GM18517 (cell line): ENCODE measurements around the gene FER1L5.

Experiments
- ATAC-seq: cut with Tn5 transposase; IDR thresholded peaks from one replicate; pipeline ENCODE4 v1.9.1; 2021; ENCODE audit warnings: mild to moderate bottlenecking, moderate library complexity; ENCODE audit not compliant: unreplicated experiment

The FER1L5 gene

DNA sequence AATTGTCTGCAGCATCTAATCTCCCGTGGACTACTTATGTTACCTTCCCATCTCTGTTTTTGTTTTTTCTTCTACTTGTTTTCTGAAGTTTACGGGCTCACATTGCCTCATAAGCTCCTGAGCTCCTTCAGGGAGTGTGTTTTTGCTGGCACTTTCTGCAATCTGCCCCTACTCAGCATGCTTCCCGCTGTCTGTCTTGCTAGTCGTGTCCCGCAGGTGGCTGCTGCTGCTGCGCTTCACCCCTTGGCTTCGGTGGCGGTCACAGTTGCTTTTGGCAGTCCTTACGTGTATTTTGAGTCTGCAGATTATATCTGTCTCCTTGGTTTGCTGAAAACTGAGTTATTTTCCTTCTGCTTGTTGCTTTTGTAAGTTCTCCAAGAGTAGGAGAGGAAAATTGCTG lies 37.3 kb downstream of the FER1L5 start:
- ATAC-seq, result no peak

DNA sequence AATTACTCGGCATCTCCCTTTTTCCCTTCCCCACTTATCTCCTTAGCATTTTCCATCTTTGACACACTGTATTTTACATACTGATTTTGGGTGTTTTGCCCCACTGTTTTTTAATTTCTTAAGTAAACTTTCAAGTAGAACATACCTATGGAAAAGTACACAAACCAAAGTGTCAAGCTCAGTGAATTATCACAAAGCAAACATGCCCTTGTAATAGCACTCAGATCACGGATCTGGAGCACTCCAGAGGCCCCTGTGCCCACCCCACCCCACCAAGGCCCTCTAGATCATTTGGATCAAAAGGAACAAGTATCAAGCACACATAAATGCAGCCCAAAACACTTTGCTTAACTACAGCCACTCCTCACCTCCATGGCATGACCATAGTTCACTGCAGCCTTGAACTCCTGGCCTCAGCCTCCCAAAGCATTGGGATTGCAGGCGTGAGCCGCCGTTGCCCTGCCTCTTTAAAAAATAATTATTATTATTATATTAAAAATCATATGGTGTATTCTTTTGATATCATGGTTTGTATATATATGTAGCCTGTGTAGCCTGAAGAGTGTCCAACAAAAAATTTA lies 38.1 kb downstream of the FER1L5 start:
- no peak for ATAC-seq

DNA sequence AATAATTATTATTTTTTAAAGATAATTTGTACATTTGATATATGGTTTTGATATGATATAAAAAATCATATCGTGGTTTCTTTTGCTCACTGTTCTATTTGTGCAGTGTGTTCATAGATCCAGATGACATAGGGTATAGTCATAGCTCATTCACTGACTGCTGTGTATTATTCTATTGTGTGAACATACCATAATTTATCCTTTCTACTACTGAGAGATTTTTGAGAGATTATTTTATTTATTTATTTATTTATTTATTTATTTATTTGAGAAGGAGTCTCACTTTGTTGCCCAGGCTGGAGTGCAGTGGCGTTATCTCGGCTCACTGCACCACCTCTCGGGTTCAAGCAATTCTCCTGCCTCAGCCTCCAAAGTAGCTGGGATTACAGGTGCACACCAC lies 39.0 kb downstream of the FER1L5 start:
- ATAC-seq, result no peak

DNA sequence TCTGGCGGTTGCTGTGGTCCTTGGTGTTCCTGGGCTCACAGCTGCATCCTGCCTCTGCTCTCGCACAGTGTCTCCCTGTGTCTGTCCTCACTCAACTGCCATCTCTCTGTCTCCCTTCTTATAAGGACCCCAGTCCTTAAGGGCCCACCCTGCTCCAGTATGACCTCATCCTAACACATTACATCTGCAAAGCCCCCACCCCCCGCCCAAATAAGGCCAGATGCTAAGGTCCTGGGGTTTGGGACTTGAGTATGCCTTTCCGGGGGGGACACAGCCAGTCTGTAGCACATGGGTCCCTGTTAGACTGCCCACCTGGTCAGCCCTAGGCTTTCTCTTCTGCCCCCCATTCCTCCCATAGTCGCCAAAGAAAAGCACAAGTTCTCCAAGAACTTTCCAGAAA lies 40.7 kb downstream of the FER1L5 start:
- no peak for ATAC-seq

DNA sequence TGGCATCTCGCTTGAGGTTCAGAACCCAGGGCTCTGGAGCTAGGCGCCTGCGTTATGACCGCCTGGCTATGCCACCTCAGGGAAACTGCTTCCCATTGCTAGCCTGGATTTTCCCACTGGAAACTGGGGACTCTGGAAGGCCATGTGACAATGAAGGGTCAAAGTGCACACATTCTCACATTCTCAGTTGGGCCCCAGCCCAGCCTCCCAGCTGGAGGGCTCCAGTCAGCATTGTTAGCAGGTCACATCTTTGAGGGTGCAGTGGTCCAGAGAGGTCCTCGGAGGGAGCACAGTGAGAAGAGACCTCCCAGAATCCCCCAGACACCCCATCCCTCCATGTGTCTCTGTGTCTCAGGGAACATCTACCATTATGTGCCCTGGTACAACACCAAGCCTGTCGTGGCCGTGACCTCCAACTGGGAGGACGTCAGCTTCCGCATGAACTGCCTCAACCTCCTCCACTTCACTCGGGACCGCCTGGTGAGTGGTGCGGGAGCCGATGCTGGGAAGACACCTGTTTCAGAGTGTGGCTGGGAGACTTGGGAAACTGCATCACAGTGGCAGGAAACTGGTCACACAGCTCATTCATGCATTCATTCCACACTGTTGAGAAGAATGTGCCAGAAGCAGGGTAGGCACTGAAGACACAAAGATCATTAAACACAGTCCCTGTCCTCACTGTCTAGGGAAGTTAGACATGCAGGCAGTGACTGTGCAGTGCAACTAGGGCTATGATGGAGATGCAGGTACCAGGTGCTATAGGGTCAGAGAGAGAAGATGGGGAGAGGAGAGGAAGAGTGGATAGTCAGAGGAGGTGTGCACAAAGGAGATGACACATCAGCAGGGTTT lies 41.6 kb downstream of the FER1L5 start:
- ATAC-seq, result no peak

DNA sequence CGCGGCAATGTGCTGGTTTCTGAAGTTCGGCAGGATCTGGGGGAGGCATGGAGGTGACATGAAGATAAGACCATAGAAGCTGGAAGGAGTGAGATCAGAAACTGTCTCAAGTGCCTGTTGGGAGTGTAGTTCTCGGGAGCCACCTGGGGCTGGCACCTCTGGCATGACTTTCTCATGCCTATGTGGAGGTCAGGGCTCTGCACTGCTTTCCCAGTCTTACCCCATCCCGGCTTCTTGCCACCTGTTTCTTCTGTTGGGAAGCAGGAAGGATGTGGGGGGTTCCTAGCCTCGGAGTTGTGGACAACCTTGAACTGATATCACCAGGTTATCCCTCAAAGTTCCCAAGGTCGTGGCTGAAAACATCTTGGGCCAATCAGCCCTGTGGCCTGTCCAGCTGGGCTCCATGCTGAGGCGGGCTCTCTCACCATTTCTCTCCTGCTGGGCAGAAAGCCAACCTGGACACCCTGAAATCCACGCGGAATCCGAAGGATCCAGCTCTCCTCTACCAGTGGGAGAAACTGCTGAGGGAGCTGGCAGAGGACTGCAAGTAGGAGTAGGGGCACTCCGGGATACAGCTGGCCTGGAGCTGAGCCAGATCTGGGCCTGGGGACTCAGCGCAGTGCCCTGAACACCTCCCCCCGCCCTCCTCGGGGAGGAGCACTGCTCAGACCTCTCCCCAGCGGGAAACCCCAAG lies 42.5 kb downstream of the FER1L5 start:
- ATAC-seq, result no peak

DNA sequence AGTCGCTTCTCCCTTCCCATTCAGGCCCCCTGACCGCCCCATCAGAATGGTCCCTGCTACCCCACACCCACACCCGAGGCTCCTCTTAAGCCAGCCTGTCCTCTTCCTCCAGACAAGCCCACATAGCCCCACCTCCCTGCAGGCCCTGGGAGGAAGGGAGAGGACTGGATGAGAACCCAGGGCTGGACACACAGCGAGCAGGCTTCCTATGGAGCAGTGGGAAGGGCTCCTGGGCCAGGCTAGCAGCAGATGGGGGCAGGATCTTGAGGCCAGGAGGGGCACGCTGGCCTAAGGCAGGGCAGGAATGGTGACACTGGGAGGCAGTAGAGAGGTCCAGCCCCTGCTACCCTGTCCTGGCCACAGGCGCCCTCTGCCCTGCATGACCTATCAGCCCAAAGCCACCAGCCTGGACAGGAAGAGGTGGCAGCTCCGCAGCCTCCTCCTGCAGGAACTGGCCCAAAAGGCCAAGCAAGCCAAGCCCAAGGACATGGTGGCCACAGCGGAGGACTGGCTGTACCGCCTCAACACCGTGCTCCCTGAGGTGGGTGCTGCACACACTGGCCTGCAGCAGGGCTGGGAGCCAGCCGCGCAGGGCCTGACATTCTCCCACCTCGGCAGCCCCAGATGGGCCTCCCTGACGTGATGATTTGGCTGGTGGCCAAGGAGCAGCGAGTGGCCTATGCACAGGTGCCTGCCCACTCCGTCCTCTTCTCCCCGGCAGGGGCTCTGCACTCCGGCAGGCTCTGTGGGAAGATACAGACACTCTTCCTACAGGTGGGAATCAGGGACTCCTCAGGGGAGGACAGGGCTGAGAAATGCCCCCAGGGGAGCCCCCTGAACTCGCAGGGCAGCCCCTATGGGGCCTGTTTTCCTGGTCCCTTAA lies 43.3 kb downstream of the FER1L5 start:
- ATAC-seq, result no peak

DNA sequence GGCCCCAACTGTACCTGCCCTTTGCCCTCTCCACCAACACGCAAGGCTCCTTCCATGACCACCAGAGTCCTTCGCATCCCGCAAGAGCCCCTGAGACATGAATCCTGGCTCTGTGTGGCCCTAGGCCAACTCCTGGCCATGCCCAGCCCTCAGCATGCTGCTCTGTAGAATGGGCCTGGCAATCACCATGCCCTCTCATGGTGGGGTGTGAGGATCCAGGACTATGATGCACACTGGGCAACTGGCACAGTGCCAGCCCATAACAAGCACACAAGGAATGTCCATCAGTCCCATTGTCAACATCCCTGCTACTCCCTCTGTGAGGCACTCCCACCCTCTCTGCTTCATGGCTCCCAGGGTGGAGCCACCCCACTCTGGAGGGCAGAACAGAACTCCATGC lies 44.7 kb downstream of the FER1L5 start:
- ATAC-seq, result no peak

DNA sequence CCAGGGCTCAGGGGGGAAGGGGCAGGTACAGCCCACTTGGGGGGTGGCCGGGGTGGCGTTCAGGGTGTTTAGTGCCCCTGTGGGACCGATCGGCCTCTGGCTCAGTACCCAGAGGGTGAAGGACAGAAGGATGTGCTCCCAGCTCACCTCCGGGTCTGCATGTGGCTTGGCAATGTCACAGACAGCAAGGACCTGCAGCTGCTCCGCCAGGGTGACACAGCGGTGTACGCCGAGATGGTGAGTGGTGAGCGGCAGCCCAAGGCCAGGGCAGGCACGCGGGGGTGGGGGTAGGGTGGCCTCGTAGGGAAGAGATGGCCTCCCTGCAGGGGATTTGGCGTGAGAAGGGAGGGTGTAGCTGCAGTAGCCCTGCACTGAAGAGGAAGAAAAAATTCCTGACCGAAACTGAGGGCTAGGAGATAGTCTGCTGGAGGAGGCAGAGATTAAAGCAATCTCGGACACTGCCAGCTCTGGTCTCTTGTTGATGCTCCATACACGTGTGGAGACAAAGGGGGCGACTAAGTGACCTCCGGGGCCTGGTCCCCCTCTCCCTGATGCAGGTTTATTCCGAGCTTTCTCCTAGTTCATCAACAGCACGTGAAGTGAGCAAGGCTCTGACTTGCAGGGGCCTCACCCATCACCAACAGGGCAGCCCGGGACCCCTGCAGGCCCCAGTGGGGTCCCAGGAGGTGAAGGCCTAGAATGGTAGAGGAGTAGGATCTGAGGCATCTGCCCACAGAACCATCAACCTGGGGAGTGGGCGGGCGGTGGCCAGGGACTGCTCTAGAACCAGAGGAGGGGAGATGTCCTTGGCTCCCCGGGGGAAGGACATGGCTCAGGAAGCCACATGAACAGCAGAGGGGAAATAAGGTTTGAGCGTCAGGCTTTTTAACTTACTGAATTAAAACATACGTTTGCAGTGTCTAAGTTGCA lies 45.4 kb downstream of the FER1L5 start:
- no peak for ATAC-seq

DNA sequence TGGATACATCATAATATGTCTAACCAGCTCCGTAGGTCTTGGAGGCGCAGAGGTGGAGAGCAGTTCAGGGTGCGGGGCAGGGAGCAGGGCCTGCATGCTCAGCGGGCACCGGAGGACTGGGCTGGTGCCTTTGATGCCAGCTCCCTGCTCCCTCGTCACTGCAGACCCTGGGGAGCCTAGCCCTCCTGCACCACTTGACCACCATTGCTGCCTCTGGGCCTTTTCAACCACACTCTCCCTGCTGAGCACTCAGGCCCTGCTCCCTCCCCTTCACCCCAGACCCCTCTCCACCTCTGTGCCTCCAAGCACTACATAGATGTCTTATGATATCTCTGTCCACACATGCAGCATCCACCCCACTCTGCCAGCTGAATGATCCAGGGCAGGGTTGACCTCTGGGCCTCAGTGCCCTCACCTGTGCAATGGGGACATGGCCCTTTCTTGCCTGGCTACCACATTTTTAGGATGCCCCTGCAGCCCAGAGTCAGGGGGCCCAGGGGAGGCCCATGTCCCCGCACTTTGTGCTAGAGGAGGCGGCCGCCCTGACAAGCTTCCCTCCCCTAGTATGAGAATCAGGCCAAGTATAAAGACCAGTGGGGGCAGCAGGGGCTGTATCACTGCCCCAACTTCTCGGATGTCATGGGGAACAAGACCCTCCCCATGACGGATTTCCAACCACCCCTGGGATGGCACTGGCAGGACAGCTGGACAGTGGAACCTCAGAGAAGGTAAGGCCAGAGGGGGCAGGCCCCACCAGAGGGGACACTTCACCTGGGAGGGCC lies 46.3 kb downstream of the FER1L5 start:
- ATAC-seq, result no peak

DNA sequence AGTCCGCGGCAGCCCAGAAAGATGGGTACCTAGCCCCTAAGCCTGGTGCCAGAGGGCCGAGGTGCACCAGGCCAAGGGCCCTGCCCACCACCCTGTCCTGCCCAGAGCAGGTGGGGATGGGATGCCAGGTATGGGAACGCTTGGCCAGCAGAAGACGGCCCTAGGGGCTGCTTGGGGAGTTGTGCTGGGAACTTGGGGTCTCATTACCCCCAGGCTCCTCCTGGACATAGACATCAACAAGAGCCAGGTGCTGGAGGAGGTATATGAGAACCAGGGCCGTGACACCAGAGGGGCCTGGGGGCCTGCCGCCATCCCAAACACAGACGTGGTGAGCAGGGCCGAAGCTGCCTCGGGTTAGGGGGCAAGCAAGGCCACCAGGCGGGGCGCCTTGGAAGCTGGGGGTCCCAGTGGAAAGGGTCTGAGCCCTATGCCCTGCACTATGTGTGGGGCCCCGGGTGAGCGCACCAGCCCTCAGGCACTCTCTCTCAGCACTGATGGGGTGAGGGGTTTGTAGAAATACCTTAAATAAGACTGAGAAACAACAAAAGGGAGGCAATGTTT lies 46.9 kb downstream of the FER1L5 start:
- ATAC-seq, result no peak

DNA sequence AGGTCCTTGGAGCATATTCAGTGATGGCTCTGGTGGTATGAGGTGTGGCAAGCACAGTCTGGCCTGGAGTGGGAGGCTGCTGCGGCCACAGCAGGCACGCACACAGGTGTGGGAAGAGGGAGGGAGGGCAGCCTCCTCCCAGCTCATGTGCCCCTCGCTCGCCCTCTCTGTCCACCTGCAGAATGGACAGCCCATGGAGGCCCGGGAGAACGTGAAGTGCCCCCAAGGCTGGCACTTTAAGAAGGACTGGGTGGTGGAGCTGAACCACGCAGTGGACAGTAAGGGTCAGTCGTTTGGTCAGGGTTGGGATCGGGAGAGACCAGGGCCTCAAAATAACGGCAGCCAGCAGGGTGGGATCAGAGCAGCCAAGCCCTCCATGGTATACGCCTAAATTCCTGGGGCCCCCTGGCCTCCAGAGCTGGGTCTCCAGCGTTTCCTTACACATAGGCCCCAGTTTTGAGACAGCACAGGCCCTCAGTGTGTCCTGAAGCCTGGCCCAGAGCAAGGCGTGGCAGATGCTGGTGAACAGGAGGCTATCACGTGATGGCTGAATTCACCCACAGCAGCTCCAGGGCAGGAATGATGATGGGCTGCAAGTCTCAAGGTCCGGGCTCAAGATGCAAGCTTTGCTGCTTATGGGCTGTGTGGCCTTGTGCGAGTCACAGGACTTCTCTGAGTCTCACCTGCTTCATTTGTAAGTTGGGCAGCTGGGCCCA lies 47.9 kb downstream of the FER1L5 start:
- no peak for ATAC-seq

DNA sequence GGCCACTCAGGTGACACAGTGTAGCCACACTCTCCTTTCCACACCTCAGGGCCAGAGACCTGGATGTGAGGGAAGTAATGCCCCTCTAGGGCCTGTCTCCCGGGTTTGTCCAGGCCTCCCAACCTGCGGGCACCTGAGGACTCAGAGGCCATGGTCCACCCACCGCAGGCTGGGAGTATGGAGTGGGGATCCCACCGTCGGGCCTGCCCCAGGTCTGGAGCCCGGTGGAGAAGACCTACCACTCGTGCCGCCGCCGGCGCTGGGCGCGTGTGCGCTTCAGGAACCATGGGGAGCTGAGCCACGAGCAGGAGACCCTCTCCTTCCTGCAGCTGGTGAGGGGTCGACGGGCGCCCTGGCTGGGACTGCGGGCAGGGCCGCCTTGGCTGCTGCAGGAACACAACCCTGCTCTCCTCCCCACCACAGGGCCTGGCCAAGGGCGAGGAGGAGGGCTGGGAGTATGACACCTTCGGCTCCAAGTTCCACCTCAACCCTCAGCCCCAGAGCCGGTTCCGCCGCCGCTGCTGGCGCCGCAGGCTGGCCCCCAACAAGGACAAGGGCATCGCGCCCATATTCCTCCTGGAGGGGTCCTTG lies 48.6 kb downstream of the FER1L5 start:
- no peak for ATAC-seq

DNA sequence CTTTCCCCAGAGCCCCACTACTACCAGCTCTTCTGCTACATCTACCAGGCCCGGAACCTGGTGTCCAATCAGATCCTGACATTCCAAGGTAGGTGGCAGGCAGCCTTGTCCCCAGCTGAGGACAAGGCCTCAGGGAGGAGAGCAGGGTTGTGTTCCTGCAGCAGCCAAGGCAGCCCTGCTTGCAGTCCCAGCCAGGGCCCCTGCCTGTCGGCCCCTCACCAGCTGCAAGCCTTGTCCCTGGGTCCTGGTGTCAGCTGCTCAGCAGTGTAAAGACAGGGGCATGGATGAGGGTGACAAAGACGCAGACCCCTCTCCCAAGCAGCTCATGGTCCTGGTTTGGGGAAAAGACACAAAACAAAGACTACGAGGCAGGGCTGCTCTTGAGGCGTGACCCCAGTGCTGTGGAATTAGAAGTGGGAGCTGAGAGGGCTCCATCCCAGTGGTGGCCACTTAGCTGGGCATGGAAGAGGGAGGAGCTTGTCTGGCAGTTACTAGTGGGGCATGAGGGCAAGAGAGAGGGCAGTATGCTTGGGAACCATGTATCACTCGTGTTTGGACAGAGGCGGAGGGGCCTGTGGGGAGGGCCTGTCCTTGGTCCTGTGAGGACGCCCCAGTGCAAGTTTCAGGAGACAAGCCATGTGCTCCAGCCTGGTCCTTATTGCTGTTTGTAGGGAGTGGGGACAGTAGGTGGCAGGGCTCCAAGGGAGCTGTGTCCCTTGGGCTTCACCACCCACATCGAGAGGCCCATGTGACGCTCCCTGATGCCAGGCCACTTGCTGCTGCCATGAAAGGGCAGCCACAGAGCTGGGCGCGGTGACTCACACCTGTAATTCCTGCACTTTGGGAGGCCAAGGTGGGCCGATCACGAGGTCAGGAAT lies 49.8 kb downstream of the FER1L5 start:
- no peak for ATAC-seq

DNA sequence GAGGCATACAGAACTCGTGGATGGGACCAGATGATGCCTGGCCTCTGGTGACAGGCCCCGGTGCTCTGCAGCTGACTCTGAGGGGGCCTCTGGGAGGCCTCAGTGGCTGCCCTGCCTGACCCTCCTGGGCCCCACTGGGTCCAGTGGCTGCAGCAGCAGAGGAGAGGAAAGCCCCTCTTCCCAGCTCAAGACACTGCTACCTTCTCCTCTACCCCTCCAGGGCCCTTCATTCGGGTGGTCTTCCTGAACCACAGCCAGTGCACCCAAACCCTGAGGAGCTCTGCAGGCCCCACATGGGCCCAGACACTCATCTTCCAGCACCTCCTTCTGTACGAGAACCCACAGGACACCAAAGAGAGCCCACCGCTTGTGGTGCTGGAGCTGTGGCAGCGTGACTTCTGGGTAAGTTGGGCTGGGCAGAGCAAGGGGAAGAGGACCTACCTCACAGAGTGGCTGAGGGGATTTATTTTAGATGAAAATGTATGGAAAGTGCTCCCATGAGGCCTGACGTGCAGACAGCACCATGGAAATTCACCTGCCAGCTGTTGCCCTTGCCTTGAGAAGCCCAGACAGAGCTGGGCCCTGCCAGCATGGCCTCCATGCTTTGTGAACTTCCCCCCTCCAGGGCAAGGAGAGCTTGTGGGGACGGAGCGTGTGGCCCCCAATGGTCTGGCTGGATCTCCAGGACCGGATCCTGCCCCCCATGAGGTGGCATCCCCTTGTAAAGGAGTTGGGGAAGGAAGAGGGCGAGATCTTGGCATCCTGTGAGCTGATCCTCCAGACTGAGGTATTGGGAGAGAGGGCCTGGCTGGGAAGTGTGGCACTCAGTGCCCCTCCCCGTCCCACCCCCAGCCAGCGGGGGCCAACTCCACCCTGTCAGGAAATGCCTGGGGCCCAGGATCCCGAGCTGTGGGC lies 51.0 kb downstream of the FER1L5 start:
- ATAC-seq, result no peak

DNA sequence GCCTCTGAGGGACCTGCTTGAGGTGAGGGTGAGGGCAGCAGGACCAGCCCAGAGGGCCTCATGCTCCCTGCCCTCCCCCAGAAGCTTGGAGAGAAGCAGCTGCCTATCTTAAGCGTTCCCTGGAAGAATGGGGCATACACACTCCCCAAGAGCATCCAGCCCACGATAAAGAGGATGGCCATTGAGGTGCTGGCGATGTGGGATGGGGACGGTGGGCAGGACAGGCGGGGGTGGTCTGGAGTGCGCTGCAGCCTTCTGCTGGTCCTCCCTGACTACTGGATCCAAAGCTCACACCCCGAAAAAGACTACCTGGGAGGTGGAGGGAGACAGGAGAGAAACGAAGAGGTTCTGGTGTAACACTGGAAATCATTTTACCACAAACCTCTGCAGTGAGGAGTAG lies 51.7 kb downstream of the FER1L5 start:
- no peak for ATAC-seq
